Urothelium cell line (cell line): ENCODE data around the gene NHLRC2.
"Not testable (repeated sequence)": the region's sequence is repeated elsewhere in the genome, so short reads cannot be mapped to it uniquely, and the experiment has no call there.

Experiments used
- DNase-seq: peaks from one replicate; pipeline ENCODE4 v3.0.0; 2011; ENCODE audit warnings: low spot score, mixed read lengths
- FAIRE-seq: peaks from 2 replicates; lab custom pipeline; 2011; peaks lifted over from hg19 to GRCh38; lab: Jason Lieb, UNC

NHLRC2 gene, protein sequence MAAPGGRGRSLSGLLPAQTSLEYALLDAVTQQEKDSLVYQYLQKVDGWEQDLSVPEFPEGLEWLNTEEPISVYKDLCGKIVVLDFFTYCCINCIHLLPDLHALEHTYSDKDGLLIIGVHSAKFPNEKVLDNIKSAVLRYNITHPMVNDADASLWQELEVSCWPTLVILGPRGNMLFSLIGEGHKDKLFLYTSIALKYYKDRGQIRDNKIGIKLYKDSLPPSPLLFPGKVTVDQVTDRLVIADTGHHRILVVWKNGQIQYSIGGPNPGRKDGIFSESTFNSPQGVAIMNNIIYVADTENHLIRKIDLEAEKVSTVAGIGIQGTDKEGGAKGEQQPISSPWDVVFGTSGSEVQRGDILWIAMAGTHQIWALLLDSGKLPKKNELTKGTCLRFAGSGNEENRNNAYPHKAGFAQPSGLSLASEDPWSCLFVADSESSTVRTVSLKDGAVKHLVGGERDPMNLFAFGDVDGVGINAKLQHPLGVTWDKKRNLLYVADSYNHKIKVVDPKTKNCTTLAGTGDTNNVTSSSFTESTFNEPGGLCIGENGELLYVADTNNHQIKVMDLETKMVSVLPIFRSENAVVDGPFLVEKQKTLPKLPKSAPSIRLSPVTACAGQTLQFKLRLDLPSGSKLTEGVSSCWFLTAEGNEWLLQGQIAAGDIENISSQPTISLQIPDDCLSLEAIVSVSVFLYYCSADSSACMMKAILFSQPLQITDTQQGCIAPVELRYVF

DNA sequence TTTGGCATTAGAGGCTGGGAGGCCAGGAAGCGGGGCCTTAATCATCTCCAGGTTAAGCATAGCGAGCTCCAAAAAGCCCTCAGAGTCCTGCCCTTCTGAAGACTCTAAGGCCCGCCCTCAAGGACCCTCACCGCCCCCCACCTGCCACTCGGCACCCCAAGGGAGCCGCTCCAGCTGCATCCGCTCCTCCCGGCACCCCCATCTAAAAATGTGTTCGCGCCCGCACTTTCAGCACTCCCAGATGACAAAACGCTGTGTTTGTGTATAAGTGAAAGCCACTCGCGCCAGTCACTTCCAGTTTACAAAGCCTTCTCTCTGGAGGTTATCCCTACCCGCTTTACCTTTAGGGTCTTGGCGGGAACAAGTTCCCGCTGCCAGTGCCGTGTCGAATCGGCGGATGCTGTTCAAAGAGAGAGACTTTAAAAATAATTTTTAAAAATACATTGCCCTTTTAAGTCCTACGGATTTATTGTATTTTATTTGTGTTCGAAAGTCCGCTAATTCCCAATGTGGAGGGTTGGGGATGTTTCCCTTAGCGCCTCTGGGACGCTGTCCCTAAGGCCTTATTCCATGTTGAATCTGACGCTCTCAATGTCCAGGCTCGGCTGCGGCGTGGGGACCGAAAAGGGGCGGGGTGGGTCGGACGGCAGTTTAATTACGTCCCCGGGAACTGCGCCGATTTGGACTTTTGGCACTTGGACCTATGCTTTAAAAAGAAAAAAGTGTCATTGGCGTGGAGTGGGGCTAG is at the start of gene NHLRC2, which contains the start of gene DCLRE1A:
Gene NHLRC2, plus strand, starts transcription at position 649 of the 748 bp plus-strand sequence. CDS start 212 bp downstream, outside the sequence.
Gene DCLRE1A, minus strand, starts transcription at position 70 of the 748 bp plus-strand sequence. CDS start 900 bp downstream, outside the sequence.
- DNase-seq, result peak; percentile 64
- FAIRE-seq, result no peak

DNA sequence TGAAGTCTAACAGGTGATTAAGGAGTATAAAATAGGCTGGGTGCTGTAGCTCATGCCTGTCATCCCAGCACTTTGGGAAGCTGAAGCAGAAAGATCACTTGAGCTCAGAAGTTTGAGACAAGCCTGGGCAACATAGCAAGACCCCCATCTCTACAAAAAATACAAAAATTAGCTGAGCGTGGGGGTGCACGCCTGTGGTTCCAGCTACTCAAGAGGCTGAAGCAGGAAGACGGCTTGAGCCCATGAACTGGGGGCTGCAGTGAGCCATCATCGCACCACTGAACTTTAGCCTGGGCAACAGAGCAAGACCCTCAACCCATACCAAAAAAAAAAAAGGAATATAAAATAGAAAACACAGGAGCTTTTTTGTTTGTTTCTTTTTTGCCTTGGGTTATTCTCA is 48.0 kb upstream of the NHLRC2 start:
- FAIRE-seq, result no peak

DNA sequence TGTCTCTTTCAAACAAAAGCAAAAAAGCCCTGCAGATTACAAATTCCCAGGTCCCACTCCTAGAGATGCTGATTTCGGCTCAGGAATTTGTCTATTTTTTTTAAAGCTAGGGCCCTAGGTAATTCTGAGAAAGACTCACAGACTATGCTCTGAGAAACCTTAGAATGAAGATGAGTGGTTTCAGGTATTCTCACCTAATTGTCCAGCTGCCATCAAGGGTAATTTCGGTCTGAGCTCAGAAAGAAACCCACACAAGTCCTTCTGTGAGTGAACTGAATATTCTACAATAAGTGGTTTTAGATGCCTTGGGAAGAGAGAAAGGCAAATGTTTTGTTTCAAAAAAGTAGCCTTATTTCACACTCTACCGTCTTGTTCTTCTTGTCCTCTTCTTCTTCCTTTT is 46.3 kb upstream of the NHLRC2 start:
- no peak for FAIRE-seq
- DNase-seq, result no peak

More for the DNA sequence above, 48.0 kb upstream of the NHLRC2 start:
- no peak for DNase-seq

DNA sequence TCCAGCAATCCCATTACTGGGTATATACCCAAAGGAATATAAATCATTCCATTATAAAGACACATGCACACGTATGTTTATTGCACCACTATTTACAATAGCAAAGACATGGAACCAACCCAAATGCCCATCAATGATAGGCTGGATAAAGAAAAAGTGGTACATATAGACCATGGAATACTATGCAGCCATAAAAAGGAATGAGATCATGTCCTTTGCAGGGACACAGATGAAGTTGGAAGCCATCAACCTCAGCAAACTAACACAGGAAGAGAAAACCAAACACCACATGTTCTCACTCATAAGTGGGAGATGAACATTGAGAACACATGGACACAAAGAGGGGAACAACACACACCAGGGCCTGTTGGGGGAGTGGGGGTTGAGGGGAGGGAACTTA is 39.8 kb upstream of the NHLRC2 start:
- DNase-seq, FAIRE-seq: not testable (repeated sequence)

DNA sequence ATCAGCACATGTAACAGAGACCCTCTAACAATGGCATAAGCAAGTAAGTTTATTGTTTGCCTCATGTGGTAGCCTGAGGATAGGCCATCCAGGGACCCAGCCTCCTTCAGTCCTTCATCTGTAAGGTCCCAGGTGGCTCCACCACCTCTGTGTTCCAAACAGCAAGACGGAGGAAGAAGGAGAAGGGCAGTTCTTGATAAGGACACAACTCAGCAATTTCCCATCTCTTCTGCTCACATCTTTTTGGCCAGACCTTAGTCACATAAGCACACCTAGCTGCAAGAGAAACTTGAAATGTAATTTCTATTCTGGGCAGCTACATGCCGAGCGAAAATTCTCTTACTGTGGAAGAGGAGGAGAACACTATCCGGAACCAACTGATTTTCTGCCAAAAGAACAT is 34.5 kb upstream of the NHLRC2 start:
- DNase-seq, result no peak
- FAIRE-seq, result no peak

DNA sequence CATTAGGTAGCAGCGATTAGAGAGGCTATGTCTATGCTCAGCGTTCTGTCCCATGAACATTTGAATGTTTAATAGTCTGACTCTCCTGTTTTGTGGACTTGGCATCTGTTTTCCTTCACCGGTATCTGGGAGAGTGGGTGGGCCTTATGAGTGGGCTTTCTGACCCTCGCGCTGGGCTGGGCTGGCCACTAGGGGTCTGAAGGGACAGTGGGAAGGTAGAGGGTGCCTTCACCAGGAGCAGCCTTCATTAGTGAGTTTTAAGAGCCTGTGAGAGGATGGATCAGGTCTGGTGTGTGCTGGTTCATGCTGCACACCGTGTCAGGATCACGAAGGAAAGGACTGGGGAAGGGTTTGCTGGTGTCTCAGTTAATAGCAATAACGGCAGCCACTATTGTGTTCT is 34.0 kb upstream of the NHLRC2 start:
- FAIRE-seq (no peak), DNase-seq (no peak)

DNA sequence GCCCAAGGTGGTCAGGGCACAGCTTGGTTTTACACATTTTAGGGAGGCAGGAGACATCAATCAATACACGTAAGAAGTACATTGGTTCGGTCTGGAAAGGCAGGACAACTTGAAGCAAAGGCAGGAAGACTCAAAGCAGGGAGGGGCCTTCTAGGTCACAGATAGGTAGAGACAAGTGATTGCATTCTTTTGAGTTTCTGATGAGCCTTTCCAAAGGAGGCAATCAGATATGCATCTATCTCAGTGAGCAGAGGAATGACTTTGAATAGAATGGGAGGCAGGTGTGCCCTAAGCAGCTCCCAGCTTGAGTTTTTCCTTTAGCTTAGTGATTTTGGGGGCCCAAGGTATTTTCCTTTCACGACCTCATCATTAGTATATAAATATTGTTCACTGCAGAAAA is 33.2 kb upstream of the NHLRC2 start:
- FAIRE-seq, DNase-seq: not testable (repeated sequence)

DNA sequence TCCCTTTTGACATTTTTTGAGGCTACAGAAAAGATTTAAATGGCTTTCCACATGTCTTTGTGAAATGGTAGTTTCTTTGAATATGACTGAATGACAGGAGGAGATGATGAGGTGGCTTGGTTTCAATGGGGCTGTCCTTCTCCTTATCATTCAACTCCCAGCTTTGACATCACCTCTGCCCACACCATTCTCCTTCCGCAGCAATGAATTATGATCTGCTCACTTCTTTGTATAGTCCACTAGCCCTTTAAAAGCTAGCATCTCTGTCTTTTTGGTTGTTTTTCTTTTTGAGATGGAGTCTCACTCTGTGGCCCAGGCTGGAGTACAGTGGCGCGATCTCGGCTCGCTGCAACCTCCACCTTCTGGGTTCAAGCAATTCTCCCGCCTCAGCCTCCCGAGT is 32.3 kb upstream of the NHLRC2 start:
- DNase-seq (no peak), FAIRE-seq (no peak)

DNA sequence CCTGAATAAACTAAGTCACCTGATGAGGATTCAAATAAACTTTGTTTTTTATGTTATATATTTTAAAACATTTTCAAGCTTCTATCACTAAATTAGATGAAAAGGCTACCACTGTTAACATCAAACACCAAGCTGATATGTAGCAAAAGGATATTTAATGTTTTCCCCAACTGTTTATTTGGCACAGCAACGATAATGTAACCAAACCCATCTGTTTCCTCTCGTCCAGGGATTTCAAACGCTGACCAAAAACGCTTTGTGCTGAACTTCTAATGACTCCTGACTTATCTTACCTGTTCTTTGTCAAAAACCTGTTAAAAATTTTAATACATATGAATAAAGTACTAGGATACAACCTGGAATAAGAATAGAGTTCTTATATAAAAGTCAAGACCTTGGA is 31.1 kb upstream of the NHLRC2 start:
- DNase-seq (no peak), FAIRE-seq (no peak)

DNA sequence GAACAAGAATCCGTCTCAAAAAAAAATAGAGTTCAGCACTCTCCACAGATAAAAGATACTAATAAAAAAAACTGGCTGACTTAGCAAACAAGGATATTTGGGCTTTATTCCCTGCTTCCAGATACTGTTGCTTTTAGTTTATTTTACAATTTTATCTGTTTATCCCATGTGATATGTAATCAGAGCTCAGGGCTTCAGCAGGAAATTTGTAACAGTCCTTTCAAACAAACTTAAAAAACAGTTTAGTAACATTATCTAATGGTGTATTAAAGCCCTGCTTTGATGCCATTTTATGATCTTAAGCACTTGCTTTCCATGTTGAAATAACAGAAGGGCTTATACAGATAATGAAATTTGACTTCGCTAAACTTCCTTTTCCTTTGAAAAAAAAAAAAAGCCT is 28.7 kb upstream of the NHLRC2 start:
- no peak for DNase-seq
- no peak for FAIRE-seq

DNA sequence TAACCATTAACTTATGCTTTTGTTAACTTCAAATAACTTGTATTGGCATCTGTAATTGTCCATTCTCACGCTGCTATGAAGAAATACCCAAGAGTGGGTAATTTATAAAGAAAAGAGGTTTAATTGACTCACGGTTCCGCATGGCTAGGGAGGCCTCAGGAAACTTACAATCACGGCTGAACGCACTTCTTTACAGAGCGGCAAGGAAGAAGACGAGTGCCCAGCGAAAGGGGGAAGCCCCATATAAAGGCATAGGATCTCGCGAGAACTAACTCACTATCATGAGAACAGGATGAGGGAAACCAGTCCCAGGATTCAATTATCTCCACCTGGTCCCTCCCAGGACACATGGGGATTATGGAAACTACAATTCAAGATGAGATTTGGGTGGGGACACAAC is 25.9 kb upstream of the NHLRC2 start:
- FAIRE-seq, DNase-seq: not testable (repeated sequence)

DNA sequence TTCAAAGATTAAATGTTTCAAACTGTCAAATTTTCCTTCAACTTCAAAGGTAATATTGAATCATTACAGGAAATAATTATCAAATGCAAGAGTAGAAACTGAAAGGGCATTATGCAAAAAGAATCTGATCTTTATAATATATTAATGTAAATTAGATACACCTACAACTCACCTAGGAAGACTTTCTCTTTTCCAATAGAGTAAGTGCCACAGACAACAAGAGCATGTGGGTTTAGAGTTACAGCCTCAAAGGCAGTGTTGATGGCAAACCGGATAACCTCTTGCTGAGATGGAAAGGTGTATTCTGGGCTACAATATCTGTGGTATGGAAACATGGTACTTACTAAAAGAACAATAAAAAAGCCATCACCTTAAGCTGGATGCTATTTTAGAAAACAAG is 12.3 kb upstream of the NHLRC2 start:
- FAIRE-seq (no peak), DNase-seq (no peak)

DNA sequence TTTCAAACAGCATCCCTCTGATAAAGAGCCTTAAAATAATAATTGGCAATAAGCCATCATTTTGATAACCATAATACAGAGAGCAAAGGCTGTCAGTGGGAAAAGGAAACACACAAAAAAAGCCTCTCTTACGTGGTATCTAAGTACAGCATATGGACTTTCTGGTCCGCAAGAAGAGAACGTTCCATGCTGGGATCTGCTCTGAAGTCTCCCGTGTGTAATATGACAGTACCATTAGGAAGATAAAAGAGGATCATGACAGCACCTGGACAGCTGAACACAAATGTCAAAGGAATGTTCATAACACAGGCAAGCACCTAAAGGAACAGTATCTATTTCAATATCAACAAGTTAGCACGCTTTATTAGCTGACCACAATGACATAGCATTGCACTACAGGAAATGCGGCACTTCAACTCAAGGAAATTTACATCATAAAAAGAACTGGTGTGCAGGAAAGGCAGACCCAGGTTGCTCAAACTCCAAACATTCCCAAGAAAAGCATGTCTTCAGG is 10.4 kb upstream of the NHLRC2 start:
- no peak for DNase-seq
- no peak for FAIRE-seq

DNA sequence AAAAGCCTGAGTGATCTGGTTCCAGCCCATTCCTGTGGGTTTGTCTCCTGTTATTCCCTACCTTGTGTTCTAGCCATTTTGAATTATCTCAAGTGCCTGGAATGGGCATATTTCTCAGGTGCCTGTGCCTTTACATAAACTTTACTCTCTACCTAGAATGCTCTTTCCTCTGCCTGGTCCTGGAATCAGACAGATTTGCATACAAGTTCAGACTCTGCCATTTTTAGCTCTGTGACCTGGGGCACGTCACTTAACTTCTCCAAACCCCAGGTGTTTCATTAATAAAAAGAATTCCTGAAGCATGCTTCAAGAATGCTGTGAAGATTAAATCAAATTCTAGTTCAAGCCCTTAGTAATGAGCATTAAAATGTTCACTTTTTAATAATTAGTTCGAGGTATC is 8.4 kb upstream of the NHLRC2 start:
- no peak for DNase-seq
- no peak for FAIRE-seq

DNA sequence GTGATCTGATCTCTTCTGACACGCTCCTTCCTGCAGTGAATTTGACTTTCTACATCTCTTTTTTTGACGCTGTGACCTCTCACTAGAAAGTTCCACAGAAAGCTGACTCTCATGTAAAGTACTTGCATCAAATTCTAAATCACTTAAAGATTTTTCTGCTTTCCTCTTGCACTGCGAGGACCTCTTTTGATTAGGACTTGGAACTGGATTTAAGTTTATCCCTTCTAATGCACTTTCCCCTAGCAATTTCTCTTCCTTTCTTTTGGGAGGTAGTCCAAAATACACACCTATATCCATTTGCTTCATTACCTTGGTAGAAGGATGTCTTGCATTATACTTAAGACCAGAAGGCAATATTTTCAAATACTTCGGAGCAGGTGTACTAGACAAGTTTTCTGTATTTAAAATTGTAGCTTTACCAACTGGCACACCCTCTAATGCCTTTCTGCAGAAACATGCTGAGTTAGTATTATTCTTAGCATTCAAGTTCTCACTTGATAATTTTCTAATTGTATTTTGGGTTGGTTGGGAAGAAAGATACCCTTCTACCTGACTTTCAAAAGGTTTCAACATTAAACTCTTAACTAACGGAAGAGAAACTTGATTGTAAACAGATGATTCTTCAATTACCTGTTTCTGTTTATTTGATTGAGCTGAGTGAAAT is 5.2 kb upstream of the NHLRC2 start:
- FAIRE-seq, result no peak
- no peak for DNase-seq

DNA sequence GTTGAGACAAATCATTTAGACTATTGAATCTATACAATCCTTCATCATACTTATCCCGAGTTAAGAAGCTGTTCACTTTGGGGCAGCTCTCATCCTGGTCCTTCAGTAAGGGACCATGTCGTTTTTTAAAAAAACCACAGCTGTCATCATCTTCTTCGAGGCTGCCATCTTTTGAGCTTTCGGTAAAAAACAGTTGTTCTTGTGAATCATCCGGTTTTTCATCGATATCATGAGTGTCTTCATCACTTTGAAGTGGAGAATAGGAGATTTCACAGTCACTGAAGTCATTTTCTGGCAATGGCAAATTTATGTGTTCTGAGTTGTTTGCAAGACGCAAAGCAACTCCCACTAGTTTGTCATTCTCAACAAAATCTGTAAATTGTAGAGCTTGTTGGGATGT is 4.5 kb upstream of the NHLRC2 start:
- FAIRE-seq (no peak), DNase-seq (no peak)

DNA sequence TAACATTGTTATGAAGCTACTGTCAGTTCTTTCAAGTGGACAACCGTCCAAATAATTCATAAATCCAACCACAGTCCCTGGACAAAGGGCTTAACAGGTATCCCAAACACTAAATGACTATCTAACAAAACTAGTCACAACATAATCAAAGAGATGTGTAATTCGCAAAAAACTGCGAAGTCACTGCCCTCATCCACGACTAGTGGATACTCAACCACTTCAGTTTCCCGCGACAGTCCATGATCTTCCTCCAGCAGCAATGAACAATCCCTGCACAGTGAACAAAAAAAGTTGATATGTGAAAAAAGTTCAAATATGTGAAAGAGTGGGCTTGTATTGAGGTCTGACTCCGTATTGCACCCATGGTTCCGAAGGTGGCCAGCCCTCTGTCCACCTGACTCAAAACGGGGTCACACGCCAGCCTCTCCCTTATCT is 866 bp upstream of the NHLRC2 start:
- DNase-seq (peak; percentile 12), FAIRE-seq (no peak)

DNA sequence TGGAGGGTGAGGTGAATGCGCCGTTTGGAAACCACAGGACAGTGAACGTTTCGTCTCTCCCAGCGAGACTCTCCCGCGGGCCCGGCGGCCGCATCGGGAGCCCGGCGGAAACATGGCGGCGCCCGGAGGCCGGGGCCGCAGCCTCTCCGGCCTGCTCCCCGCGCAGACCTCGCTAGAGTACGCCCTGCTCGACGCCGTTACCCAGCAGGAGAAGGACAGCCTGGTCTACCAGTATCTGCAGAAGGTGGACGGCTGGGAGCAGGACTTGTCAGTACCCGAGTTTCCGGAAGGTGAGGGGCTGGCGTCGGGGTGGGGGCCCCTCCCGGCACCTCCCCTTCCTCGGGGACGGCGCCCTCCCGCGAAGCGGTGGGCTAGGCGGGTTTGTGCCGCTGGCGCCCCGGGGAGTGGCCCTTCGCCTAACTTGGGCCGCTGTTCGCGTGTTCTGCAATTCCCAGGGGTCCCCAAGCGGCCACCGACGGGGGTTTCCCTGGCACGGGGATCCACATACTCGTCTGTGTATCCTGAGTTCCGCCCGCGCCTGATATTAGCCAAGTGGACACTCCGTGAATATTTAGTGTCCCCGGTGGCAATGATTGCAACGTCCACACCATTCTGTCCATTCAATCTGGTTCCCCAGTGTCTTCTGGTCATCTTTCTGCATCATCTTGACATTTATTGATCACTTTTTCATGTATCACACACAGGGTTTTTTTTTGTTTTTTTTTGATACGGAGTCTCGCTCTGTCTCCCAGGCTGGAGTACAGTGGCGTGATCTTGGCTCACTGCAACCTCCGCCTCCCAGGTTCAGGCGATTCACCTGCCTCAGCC is 514 bp downstream of the NHLRC2 start:
- DNase-seq, result peak; percentile 60
- no peak for FAIRE-seq

DNA sequence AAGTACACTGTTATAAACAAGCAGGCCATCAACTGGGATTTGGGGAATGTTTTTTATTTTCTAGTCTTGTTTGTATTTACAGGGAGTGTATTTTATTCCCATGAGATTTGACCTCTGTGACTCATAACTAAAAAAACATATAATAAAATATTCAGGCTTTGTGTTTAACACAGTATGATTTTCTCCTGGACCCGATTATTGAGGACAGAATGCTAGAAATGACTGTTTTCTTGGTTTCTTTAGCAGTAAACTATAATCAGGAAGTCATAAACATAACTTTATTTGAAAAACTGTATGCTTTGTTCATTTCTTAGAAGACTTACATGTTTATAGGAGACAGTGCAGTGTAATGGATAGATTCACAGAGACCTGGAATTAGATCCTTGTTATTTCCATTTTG is 2.1 kb downstream of the NHLRC2 start:
- DNase-seq (no peak), FAIRE-seq (no peak)

DNA sequence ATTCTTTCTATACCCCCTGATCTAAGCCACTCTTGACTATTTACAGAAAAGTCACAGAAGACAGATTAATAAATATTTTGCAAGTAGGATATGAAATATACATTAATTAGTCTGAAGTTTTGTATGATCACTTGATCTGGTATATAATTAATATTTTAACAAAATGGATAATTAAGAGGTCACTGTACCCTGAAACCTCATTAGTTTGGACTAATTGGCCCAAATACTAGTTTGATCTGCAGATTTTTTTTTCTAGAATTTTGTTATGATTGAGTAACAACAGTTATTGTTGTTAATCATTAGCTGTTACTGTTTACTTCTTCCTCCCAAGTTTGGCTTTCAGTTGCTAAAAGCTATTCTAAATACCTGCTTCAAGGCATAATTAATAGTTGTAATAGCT is 2.7 kb downstream of the NHLRC2 start:
- FAIRE-seq (no peak), DNase-seq (no peak)
